GM12872 (cell line): ENCODE results near the gene WDR81.

Experiments used
- CTCF ChIP-seq: IDR thresholded peaks from 3 replicates; pipeline ENCODE4 v1.5.1; 2011; ENCODE audit warnings: low read depth, mild to moderate bottlenecking, low read length, moderate library complexity; ENCODE audit not compliant: insufficient read depth

WDR81 gene

DNA sequence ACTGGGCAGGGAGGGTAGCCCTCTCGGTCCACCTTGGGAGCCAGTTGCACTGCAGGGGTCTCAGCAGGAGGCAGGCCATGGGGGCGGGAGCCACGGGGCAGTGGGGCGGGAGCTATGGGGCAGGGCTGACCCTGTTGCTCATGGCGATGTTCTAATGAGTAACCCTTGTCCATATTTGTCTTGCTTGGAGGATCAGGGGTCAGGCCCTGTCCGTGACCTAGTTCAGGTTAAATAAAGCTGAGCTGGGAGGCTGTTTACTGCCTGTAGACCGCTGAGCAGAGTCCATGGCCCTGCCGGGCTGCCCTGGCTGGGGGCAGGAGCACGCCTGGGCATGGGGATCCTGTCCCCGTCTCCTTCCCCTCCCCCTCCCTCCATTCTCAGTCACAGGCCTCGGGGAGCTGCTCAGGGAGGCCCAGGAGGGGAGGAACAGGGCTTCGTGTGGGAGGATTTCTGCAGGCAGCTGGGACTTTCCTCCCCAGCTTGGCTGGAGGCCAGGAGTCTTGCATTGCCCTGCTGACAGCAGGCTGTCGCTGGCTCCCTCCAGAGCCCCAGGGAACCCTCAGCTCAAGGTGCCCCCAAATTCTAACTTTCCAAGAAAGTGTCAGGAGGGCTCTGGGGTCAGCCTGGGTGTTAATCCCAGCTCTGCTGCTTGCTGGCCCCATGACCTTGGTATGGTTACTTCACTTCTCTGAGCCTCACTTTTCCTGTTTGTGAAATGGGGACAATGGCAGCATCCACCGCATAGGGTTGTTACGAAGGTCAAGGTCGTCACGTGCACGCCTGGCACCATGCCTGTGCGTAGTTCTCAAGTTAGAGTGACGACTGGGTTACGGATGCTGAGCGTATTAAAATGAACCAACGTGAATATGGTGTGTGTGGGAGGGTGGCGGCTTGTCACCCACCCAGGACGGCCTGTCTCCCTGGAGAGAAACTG is 12.1 kb downstream of the WDR81 start:
- no peak for TF ChIP-seq CTCF

GRCh38 chr17:1737531-1738291 is 13.2 kb downstream of the WDR81 start:
- TF ChIP-seq CTCF = no peak

- TF ChIP-seq CTCF = no peak
Observed at GRCh38 chr17:1742371-1743087, 18.0 kb downstream of the WDR81 start, which contains the start of gene SERPINF2. SERPINF2 (plus strand) TSS chr17:1742871; CDS start chr17:1744996, 2,125 bp downstream.

GRCh38 chr17:1743088-1743439 is 18.6 kb downstream of the WDR81 start:
- no peak for TF ChIP-seq CTCF

DNA sequence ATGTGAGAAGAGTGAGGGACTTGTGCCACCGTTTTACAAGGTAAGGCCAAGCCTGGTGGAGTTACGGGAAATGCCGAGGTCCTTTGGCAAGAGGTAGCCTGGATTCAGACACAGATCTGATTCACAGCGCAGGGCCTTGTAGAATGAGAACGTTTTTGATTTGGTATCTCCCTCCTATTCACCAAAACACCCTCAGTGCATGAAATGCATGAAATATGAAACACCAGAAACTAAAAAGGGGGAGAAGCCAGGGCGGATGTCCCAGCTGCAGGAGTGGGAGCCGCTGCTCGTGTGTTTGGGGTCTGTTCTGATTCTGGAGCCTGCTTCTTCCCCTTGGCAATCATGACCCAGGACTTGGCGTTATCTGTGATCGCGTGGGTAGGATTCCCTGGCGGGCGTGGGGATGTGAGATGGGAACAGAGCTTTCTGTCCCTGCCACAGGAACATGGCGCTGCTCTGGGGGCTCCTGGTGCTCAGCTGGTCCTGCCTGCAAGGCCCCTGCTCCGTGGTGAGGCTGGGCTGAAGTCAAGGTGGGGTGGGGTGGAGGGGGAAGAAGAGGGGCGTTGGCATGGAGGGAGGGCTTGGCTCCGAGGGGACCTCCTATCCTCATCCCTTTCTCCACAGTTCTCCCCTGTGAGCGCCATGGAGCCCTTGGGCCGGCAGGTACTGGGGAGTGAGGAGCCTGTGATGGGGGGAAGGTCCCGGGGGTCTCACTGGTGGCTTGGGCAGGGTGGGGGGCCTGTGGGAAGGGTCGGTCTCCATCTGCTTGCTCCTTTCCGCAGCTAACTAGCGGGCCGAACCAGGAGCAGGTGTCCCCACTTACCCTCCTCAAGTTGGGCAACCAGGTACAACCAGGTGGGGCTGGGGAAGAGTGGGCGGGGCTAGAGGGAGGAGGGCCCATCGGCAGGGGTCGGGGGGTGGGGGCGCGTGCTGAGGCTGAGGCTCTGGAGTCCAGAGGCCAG is 20.3 kb downstream of the WDR81 start:
- TF ChIP-seq CTCF = no peak

GRCh38 chr17:1745513-1746020 is 21.1 kb downstream of the WDR81 start:
- TF ChIP-seq CTCF = no peak
